MM.1S (cell line): Measurements from ENCODE around the gene TNFSF8.

Source experiments
- EZH2 ChIP-seq: fragments of 300-600 bp; sonication (generic); optimal IDR thresholded peaks from 2 replicates; pipeline ENCODE3; 2017; ENCODE audit warnings: low read depth, mild to moderate bottlenecking, antibody characterized with exemption, low read length, mixed read lengths
- EZH2phosphoT487 ChIP-seq: fragments of 300-600 bp; sonication (generic); IDR thresholded peaks from 2 replicates; pipeline ENCODE4 v1.6.1; 2018; ENCODE audit warnings: antibody characterized with exemption, low read length
- TF ChIP-seq, protein P1 (sequence below): fragments of 300-600 bp; sonication (generic); IDR thresholded peaks from 2 replicates; pipeline ENCODE4 v1.5.1; 2016; ENCODE audit warnings: antibody characterized with exemption, low read length, mixed read lengths

DNA sequence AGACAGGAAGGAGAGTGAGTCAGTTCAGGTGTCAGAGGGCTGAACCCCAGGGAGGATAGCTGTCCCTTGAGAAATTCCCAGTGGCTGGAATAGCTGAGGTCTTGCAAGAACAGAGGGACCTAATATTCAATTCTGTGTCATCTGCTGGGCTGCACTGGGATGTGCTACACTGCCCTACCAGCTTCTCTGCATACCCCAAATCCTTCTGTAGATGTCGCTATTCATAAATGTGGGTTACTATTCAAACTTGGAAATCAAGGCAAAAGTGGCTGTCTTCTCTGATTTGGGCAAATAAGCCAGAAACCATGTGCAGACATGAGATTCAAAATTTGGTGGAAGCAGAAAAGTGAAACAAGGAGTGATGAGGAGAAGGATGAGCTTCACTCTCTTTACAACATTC, 16.3 kb downstream of the TNFSF8 start:
- TF ChIP-seq, protein P1, sequence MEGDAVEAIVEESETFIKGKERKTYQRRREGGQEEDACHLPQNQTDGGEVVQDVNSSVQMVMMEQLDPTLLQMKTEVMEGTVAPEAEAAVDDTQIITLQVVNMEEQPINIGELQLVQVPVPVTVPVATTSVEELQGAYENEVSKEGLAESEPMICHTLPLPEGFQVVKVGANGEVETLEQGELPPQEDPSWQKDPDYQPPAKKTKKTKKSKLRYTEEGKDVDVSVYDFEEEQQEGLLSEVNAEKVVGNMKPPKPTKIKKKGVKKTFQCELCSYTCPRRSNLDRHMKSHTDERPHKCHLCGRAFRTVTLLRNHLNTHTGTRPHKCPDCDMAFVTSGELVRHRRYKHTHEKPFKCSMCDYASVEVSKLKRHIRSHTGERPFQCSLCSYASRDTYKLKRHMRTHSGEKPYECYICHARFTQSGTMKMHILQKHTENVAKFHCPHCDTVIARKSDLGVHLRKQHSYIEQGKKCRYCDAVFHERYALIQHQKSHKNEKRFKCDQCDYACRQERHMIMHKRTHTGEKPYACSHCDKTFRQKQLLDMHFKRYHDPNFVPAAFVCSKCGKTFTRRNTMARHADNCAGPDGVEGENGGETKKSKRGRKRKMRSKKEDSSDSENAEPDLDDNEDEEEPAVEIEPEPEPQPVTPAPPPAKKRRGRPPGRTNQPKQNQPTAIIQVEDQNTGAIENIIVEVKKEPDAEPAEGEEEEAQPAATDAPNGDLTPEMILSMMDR: no peak; the same call in 1 of the 2 replicates
- no peak for TF ChIP-seq EZH2
- no peak for TF ChIP-seq EZH2phosphoT487
